Posterior vena cava (tissue), 2 donors: ENCODE data around the gene KCNC3. TPM values are rescaled to one million over a fixed set of nuclear protein-coding genes. Genes with fewer than 3 reads are reported as not detected.
"Not testable (repeated sequence)": the region's sequence is repeated elsewhere in the genome, so short reads cannot be mapped to it uniquely, and the experiment has no call there.

Experiments
- DNase-seq: peaks from one replicate; pipeline ENCODE4 v3.0.0-alpha.2; 2020; ENCODE audit warnings: low spot score
- intact Hi-C, 2 donors: fragments of 100-400 bp; cut with DNase I; formaldehyde crosslinking; loops; one replicate each; pipeline versions ENCODE4 v1.14.1 to v1.14.2; 2022 to 2023
- total RNA-seq, 2 donors: library from RNA; stranded (reverse); fragmentation: NEBNext Ultra II Directional; extraction: Animal tissue kit (Norgen Biotek cat#: 25700); gene quantifications; one replicate each; pipeline ENCODE4 v1.2.1, GENCODE V29; 2021
- donor health status: DM: yes; HTN: yes; CAD: no.
- donor health status: DM: yes; HTN: yes; CAD: no.

The KCNC3 gene
- total RNA-seq, 2 donors from 2014 or later, result 0.83 to 0.90 TPM

DNA sequence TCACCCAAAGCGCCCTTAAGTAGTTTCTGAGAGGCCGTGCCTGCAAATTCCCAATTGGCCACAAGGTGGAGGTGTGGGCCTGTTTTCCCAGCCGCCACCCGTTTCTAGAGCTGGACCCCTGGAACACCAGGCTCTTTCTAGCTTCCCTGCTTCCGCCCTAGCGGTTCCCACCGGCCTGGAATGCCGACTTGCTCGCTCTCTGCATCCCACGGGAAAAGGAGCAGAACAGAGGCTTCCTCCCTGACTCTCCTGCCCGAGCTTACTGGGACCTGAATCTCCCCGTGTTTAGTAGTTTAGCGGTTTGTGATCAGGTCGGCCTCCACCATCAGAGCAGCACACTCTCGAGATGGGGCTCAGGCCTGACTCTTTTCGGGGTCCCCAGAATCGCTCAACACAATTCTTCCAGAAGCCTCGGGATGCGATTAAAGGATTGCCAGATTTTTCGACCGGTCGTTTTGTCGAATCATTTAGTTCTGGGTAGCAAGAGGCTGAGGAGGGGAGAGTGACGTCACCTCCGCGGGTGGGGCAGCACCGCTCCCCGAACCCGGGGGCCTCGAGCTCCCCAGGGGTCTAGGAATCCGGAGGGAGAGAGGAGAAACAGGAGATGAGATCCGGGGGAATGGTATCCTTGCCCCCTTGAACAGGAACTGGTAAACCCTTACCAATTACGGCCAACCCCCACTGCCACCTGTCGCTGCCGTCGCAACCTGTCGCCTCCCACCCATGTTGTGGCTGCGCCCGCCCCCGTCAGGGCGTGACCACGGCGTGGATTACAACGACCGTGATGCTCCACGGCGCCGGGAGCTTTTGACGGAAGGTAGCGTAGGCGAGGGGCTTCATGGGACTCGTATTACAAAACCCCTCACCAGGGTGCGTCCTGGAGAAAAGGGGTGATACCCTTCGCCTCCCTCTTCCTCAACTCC lies 28.3 kb upstream of the KCNC3 start:
- intact Hi-C loops, result loop anchor here in 1 of 2 donors (10.0 kb wide), 1 partner anchor 427 kb away; no protein-coding TSS in a partner anchor
- DNase-seq, result peak; percentile 93

DNA sequence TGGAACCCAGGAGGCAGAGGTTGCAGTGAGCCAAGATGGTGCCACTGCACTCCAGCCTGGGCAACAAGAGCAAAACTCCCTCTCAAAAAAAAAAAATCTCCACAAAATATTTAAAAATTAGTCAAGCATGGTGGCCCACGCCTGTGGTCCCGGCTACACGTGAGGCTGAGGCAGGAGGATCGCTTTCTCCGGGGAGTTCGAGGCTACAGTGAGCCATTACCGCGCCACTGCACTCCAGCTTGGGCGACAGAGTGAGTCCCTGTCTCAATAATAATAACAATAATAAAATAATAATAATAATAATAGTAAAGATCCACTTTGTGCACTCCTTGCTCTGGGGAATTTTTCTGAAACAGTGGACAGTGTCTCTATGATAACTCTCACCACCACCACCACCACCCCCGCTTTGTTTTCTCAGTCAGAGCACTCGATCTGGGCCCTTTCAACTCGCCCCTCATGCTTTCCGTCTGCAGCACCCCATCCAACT lies 27.6 kb upstream of the KCNC3 start:
- intact Hi-C loops, result loop anchor here in 1 of 2 donors (10.0 kb wide), 1 partner anchor 428 kb away; no protein-coding TSS in a partner anchor
- peak; percentile 48 for DNase-seq

DNA sequence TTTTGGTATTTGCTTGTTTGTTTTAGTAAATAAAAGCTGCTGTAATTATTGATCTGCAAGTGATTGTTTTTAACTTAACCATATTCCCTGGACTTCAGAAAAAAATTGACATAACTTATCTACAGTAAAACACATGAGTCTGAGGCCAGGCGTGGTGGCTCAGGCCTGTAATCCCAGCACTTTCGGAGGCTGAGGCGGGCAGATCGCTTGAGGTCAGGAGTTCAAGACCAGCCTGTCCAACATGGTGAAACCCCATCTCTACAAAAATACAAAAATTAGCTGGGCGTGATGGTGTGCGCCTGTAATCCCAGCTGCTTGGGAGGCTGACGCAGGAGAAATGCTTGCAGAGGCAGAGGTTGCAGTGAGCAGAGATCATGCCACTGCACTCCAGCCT lies 24.3 kb upstream of the KCNC3 start:
- peak; percentile 40 for DNase-seq
- intact Hi-C loops, result loop anchor here in 1 of 2 donors (10.0 kb wide), 1 partner anchor 431 kb away; no protein-coding TSS in a partner anchor

DNA sequence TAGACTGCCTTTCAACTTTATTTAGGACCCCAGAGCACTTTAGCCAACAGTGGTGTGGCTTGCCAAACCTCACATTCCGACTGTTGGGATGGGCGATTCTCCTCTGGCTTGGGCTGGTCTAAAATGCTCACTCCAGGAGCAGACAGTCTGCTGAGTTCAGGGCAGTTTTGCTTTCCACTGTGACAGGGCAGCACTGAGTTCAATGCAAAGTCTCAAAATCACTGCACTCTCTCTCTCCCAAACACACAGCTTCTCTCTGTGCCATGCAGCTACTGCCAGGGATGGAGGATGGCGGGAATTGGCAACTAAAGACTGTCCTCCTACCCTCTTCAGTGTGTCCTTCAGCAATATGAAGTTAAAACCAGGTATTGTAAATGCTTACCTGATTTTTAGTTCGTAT lies 23.1 kb upstream of the KCNC3 start:
- DNase-seq, result peak; percentile 49
- intact Hi-C loops, result loop anchor here in 1 of 2 donors (10.0 kb wide), 1 partner anchor 433 kb away; no protein-coding TSS in a partner anchor

DNA sequence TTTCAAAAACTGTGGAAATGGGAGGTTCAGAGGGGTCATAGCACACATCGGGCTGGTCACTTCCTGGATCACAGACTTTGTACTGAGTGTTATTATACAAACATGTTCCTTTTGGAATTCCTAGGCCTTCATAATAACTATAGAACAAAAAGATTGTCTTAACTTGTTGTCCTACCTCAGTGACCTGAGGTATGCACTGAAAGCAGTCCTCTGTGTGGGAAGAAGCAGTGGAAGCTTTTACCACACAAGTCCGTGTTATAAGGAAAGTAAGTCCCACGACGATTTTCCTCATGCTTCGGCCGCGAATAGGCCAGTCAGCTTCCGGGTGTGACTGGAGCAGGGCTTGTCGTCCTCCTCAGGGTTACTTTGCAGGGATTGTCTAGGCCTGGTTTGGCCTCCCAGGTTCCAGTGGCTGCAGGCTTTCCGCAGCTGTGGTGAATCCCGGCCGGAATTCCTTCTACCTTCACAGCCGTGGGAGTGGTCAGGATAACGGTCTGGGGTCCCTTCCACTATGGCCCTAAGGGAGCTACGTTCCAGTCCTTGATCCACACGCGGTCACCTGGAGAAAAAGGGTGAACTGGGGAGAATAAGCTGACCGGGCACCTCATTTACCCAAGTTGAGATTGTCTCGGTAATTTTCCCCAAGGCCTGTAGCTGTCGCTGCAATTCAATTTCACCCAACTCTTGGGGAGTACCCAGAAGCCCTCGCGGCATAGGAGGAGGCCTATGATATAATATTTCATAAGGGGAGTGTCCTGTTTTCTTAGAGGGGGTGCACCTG lies 20.3 kb upstream of the KCNC3 start:
- intact Hi-C loops, result loop anchor here in 1 of 2 donors (10.0 kb wide), 1 partner anchor 435 kb away; no protein-coding TSS in a partner anchor
- peak; percentile 50 for DNase-seq

DNA sequence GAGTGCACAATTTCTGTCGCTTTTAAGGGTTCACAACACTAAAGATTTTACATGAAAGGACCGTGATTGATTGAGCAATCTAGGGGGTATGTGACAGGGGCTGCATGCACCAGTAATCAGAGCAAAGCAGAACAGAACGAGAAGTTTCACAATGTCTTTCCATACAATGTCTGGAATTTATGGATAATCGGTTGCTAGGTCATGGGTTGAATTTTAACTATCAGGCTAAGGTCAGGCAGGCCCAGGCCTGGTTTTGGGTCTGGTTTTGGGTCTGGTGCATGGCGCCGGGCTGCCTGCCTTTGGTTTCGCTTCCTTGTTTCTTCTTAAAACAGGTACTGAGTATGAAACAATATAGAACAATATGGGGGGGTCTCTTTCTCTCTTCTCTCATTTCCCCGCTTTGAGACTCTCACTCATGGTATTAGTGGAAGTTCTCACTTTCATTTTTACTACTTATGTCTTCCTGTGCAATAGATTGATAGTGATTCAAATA lies 18.0 kb upstream of the KCNC3 start:
- intact Hi-C loops, result not testable (repeated sequence)

DNA sequence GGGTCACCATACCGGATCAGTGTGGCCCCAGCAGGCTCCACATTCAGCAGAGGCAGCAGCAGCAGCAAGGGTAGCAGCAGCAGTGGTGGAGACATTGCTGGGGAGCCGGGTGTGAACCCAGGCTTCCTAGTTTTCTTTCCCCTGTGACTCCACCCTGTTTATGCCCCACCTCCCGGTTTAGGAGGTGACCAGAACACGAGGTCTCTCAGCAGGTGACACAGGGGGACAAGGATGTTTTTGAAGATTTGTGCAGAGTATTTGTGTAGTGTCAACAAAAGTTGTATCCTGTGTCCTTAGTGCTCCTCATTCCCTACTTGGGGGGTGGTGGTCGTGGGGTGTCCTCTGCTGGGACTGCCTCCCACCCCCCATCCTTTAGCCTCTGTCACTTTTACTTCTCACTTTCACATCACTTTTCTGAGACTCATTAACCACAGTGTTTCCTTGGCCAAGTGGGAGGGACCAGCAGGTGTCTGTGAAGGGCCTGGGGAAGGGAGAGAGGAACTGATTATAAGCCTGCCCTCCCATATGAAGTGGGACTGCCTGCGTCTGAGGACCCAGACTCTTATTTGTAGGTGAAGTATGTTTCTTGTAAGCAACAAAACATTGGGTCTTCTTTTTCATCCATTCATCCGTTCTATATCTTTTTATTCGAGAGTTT lies 15.6 kb upstream of the KCNC3 start:
- DNase-seq, result peak; percentile 56
- intact Hi-C loops, result no loop called here

More for the DNA sequence above, 18.0 kb upstream of the KCNC3 start:
- peak; percentile 47 for DNase-seq

DNA sequence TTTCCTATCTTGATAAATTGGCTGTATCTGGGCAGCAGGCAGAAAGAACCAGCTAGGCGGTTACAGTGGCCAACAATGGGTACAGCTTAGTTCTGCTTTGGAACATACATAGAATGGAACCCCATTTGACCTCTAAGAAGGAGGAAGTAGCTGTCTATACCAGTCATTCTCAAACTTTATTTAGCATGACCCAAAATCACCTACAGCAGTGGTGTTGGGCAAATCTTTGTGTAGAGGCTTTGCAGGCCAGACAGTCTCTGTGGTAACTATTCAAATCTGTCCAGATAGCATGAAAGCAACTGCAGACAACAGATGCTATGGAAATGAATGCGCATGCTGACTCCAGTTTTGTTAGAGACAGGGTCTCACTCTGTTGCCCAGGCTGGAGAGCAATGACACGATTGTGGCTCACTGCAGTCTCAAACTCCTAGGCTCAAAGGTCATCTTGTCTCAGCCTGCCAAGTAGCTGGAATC lies 12.0 kb upstream of the KCNC3 start:
- intact Hi-C loops, result no loop called here
- peak; percentile 2 for DNase-seq

DNA sequence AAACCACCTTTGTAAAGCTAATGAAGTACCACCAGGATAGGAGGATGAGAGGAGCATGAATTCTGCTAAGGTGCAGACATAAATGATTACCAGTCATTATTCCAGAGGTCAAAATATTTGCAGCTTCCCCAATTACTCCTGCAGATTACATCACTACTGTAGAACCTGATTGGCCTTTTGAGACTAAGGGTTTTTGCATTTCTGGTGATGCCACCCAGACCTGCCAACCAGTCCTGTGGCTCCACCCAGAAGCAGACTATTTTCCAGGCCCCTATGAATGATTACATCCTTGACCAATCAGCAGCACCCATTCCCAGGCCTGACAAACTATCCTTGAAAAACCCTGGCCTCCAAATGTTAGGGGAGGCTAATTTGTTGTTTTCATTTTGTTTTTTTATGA lies 11.2 kb upstream of the KCNC3 start:
- intact Hi-C loops, result no loop called here
- no peak for DNase-seq

DNA sequence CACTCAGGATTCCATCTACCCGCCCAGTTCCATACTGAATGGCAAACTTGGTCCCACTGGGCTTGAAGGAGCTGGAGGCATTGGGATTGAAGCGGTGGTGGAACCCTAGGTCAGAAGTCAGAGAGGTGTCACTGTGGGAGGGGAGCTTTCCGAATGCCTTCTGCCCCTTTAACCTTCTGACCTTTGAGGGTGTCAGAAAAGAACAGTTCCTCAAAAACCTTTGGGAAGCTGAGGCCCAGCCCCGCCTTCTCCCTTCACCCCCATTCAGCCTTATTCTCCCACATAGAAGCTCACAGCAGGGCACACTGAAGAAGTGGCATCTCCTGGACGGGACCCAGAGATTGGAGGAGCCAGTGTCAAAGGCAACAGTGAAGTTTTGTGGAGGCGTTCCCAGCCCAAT lies 7.9 kb upstream of the KCNC3 start:
- intact Hi-C loops, result not testable (repeated sequence)
- DNase-seq, result peak; percentile 17

DNA sequence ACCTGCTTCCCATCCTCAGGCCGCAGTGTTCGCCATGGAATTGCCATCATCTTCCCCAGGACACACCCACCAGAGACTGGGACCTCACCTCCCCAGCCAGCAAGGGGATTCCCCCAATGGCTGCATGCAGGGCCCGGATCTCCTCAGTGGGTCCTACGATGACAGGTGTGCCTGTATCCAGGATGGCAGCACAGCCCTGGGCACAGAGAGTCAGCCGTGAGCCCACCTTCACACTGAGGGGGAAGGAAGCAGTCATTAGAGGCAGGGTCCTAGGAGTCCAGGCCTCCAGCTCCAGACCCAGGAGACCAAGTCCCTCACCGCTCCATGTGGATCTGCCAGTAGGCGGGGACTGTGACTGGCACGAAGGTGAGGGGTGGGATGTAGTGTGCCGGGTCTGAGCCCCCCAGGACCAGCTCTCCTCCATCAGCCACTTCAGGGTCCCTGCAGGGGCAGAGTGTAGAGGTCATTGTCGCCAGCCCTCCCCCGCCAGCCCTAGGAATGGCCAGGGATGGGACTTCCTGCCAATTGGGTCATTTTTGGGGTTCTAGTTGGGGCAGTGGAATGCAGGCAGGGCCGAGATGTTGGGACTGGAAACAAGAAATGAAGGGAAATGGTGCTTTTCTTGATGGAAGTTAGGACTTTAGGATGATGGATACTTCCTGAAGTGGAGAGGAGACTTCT lies 5.7 kb upstream of the KCNC3 start:
- peak; percentile 68 for DNase-seq
- intact Hi-C loops, result loop anchor here in 1 of 2 donors (5.0 kb wide), 1 partner anchor 1038 kb away; no protein-coding TSS in a partner anchor

DNA sequence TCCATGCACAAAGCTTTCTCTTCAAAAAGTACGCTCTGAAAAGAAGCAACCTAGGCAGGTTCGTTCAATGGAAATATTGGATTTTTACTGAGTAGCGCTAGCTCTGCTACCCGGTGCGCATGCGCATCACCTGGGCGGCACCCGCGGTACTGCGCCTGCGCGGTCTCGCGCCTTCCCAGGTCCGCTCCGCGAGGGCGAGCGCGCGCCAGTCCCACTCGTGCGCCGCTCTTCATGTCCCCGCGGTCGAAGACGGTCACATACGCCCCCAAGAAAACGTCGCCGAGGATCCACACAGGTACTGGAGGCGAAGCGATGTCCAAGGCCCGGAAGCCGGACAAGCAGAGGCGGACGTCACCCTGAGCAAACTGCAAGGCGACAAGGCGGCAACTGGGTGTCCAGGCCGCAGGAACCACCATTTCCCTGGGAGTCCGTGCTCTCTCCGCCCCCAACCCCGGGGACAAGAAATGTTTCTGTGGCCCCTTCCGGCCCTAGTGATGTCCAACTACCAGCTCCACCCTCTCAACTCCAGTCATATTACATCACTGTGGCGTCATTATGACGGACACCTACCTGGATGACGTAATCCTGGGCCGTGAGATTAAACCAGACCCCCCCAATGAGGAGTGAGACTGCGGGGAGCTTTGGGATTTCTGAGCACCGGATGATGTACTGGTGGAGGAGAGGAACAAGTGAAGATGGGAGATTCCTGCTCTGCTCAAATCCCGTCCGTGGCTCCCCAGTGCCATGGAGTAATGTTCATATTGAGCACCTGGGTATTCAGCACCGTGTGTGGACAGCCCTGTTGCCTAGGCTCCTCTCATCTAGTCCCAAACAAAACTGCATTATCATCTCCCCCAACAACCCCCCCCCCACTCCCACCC lies 4.8 kb upstream of the KCNC3 start:
- intact Hi-C loops, result loop anchor here in 1 of 2 donors (5.0 kb wide), 1 partner anchor 1037 kb away; no protein-coding TSS in a partner anchor
- DNase-seq, result peak; percentile 90

DNA sequence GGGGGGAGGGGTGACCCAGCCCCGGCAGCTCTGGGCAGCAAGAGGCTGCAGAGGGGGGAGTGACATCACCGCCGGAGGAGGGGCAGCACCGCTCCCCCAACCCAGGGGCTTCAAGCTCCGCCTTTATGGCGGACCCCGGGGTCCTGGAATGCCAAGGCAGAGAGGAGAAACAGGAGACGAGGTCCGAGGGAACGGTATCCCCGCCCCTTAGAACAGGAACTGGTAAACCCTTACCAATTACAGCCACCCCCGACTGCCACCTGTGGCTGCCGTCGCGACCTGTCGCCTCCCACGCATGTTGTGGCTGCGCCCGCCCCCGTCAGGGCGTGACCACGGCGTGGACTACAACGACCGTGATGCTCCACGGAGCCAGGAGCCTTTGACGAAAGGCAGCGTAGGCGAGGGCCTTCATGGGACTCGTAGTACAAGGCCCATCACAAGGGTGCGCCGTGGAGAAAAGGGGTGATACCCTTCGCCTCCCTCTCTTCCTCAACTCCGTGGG lies 4.1 kb upstream of the KCNC3 start:
- intact Hi-C loops, result loop anchor here in 1 of 2 donors (5.0 kb wide), 1 partner anchor 1036 kb away; no protein-coding TSS in a partner anchor
- peak; percentile 93 for DNase-seq

DNA sequence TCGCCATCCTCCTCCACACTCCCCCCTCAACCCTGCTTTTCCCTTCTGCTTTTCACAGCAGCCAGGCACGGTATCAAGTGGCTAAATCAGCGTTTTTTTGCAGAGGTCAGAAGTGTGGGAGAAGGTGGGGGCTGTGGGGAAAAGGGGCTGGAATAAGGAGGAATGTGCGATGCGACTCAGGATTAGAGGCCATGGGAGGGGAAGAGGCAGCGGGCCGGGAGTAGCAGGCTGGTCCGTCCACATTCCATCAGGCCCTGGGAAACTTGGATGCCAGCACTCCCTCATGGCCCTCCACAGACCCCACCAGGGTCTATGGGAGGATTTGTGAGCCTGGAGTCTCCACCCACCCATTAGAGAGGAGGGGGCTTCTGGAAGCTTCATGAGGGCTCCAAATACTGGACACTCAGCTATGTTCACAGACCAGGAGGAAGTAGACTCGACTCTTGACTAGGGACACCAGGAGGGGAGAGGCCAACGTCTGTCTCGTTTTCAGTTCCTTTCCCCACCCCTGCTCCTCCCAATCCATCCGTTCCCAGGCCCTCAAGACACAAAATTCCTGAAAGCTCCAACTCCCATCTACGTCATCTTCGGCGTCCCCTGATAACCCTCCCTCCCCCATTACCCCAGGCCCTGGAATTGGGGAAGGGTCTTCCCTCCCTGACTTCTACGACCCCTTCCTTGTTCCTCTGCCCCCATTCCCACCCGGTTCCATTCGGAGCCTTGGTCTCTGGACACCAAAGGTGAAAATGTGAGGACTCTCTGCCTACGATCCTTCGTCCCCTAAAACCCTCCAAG lies 3.3 kb upstream of the KCNC3 start:
- intact Hi-C loops, result loop anchor here in 1 of 2 donors (5.0 kb wide), 1 partner anchor 1035 kb away; no protein-coding TSS in a partner anchor
- peak; percentile 58 for DNase-seq

DNA sequence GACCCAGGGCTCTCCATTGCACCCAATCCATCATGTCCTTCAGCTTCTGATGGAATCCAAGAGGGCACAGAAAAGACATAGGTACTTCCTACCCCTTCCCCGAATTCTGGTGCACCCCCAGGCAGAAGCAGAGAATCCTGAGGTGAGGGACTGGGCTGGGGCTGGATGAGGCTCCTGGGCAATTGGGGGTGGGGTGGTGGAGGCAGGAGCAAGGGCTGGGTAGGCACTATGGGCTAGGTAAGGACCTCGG lies 2.7 kb upstream of the KCNC3 start:
- DNase-seq, result peak; percentile 36

More for the DNA sequence above, 2.7 kb upstream of the KCNC3 start:
- intact Hi-C loops, result loop anchor here in 1 of 2 donors (5.0 kb wide), 1 partner anchor 1035 kb away; no protein-coding TSS in a partner anchor
